Mucosa of gallbladder (tissue), 1 donor: ENCODE measurements around the gene HAVCR1. TPM values are rescaled to one million over a fixed set of nuclear protein-coding genes. Genes with fewer than 3 reads are reported as not detected.
"Not testable (repeated sequence)": the region's sequence is repeated elsewhere in the genome, so short reads cannot be mapped to it uniquely, and the experiment has no call there.

ENCODE experiments used
- DNase-seq: peaks from one replicate; pipeline ENCODE4 v3.0.0-alpha.2; 2020; ENCODE audit warnings: low spot score
- total RNA-seq: library from RNA; stranded (reverse); gene quantifications from one replicate; pipeline ENCODE4 v1.2.1, GENCODE V29; 2021
- donor health status: DM: no; HTN: no; CAD: no.

HAVCR1 gene
- total RNA-seq, 1 donor from 2014 or later: 0.26 TPM

DNA sequence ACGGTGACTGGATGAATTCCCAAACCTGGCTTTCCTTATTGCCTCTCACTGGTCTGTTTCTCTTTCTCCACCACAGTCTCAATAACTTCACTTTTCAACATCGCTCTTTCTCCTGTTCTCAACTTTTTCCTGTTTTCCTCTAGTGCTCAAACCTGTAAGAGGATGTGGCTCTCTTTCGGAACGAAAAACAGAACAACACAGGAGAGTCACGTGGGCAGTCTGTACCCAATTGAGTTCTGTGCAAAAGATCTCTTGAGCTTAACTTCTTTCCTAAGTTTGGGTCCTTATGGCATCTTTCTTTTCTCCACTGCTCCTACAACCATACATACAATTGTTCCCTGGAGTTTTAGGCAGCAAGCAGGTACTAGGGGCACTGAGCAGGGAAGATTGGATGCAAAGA, 8.9 kb downstream of the HAVCR1 start:
- no peak for DNase-seq

DNA sequence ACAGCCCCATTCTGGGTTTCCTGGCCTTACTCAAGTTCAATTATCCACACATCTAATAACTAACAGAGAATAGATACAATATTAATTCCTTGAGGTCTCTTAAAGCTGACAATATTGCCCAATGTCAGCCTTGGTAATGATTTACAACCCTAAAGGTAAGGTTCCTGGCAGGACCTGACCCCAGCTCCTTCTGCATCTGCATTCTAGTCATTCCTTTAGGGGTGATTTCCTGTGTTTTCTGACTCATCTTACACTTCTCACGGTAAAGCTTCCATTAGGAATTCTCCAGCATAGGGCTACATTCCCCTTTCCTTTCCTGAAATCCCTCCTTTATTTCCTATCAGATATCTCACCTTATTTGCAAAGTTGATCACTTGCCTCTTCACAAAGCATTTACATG, 9.3 kb downstream of the HAVCR1 start:
- DNase-seq: peak; percentile 17

DNA sequence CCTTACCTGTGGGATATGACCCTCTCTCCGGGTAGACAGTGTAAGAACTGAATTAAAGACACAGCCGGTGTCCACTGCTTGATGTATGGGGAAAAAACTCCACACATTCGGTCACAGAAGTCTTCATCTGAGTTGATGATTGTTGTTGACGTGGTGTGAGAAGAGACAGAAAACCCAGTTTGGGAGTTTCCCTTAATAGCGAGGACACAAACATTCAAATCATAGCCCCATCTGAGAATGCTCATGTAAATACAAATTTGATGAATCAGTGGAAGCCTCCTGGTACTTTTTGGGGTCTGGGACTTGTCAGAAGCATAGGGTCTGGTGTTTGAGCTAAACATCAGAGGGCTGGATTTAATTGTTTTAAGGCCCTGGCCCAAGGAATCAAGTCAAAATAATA, 11.0 kb downstream of the HAVCR1 start:
- DNase-seq: no peak

DNA sequence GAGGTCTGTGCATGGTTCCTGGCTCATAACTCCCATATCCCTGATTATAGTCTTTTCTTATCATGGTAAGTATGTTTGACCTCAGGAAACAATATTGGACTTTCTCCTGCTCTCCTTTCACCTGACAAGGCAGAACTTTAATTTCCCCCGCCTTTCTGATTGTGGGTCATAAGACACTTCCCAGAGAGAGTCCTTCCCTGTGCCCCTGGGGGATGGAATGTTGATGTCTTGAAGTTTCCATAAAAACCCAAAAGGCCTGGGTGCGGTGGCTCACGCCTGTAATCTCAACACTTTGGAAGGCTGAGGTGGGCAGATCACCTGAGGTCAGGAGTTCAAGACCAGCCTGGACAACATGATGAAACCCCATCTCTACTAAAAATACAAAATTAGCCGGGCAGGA, 11.9 kb downstream of the HAVCR1 start:
- DNase-seq: not testable (repeated sequence)

DNA sequence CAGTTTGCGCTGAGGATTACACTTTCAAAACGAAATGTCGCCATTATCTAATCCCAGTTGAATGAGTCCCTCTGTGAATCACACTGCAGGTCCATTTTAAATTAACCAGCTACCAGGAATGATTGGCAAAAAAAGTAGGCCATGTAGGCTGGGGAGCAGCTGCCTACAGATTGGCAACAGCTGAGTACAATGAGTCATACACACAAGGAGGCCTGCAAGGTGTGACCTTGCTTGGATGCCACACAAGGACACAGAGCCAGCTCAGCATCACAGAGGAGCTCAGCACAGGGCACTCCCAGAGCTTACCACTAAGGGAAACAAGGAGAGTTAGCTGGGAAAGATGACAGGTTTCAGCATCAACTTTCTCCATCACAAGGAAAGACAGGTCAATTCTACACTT, 12.9 kb downstream of the HAVCR1 start:
- peak; percentile 88 for DNase-seq

DNA sequence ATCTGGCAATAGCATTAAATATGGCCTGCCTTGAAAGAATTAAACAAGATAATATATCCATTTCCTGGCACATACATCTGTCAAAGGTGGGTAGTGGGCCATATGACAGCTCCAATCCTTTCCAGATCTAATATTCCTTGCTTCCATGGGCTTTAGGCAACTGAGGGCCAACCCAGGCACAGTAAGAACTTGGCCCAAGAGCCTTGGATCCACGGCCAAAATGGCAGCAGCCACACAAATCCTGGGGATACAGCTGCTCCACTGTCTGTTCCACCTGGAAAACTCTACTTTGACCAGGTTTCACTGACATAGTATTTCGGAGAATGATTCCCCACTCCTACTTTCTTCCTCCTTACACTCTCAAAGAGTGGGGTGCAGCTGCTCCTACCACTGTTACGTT, 13.3 kb downstream of the HAVCR1 start:
- DNase-seq: no peak

DNA sequence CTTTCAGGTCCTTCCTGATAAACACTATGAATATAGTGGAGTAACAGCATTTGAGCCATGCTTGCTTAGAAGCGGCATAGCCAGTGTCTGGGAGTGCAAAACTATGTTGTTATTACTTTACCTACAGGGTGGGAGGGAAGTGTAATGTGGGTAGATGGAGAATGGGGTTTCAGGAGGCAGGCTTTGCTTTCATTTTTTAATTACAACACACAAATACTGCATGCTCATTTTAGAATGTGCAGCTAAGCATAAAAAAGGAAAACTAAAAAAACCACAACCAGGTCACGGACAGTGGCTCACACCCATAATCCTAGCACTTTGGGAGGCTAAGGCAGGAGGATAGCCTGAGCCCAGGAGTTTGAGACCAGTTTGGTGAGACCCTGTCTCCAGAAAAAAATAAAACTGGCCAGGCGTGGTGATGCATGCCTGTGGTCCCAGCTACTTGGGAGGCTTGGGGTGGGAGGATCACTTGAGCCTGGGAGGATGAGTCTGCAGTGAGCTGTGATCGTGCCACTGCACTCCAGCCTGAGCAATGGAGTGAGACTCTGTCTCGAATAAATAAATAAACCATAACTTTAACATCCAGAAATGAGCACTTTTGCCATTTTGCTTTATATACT, 20.2 kb downstream of the HAVCR1 start:
- DNase-seq: no peak

DNA sequence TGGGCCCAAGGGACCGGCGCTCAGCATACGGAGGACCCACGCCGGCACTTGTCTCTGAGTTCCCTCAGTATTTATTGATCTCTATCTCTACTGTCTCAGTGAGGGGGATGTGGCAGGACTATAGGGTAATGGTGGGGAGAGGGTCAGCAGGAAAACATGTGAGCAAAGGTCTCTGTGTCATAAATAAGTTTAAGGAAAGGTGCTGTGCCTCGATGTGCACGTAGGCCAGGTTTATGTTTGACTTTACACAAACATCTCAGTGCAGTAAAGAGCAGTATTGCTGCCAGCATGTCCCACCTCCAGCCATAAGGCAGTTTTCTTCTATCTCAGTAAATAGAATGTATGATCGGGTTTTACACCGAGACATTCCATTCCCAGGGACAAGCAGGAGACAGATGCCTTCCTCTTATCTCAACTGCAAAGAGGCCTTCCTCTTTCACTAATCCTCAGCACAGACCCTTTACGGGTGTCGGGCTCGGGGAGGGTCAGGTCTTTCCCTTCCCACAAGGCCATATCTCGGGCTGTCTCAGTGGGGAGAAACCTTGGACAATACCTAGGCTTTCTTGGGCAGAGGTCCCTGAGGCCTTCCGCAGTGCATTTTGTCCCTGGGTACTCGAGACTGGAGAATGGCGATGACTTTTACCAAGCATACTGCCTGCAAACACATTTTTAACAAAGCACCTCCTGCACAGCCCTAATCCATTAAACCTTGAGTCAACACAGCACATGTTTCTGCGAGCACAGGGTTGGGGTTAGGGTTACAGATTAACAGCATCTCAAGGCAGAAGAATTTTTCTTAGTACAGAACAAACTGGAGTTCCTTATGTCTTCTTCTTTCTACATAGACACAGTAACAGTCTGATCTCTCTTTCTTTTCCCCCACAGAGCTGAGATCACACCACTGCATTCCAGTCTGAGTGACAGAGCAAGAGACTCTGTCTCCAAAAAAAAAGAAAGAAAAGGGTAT, 24.5 kb downstream of the HAVCR1 start:
- DNase-seq: peak; percentile 21

DNA sequence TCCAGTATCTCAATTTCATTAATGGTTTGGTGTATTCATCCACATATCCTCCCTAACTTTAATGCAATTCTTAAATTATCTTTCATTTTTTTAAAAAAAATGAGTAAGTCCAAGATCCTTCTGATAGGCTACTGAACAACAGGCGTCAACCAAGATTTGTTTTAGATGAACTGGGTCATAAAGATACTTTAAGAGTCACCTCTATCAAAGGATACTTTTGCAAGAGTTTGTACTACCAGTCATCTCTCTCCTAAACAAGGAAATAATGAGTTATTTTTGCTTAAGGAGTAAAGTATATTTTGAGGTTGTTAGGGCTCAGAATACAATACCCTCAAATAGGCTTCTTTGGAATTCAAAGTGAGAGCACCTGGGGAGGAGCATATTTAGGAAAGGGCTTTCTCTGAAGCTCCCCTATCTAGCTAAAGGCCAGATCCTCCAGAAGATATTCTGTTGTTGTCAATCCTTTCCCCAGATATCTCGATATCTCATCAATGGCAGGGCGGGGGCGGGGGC, 25.8 kb downstream of the HAVCR1 start:
- DNase-seq: no peak

DNA sequence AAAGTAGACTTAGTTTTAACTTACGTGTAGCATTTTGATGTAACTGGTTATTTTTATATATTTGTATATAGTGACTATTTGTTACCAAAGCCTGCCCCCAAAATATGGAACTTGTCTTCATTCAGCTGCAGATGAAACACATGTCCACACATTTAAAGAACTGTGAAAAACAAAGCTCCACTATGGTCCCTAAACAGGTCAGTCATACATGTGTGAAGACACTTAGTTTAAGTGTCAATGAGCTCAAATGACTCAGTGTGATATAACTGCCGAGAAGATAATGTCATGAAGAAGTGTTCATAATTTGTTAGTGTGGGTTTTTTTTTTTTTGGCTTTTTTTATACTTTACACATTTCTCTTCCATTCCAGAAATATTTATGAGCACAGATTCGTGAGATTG, 28.2 kb downstream of the HAVCR1 start:
- DNase-seq: no peak

DNA sequence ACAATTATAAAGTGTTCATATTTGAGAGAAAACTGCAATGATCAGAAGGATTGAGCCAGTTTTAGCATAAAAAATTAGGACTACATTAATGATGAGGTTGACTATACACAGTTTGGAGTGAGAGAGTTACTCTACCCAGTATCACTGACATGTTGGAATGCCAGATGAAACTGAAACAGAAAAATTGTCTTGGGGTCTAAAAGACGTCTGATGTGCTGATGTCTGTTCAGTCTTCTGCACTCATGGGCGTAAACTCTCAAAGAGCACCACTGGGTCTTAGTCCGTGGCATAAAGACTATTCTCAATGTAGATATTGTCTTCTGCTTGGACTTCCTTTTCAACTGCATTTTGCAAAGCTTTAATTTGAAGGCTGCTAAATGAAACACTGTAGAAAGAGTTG, 29.5 kb downstream of the HAVCR1 start:
- DNase-seq: no peak

DNA sequence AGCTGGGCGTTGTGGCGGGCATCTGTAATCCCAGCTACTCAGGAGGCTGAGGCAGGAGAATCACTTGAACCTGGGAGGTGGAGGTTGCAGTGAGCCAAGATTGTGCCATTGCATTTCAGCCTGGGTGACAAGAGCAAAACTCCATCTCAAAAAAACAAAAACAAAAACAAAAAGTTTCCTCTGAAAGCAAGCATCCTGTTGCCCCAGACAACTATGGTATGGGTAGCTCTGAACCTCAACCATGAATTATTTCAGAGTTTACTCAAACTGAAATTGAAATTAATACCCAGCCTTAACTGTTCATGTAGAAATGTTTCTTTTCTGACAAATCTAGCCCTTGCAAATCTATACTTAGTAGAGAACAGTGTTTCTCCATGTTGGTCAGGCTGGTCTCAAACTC, 31.3 kb downstream of the HAVCR1 start:
- not testable (repeated sequence) for DNase-seq

DNA sequence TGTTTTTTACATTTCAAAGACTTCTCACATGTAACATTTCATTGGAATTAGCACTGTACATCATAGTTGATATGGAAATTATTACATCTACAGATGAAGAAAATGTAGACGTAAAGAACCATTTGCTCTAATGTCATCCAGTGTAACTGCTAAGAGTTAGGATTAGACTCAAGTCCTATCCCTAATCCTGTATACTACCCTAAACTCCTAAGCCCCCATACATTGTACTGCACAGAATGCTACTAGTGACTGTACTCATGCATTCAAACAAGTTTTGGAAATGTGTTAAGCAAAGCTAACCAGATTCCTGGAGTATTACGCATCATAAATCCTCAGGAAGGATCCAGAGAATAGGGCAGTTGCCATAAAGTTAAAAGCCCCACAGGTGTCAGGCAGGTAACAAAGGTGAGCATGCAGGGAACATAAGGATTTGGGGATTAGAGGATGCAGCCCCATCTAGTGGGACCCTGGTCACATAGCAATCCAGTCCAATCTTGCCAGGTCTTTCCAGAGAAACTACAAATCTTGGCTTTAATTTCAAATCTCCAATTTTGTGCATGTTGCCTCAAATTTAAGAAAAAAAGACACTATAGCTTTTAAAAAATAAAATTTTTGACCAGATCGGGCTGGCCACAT, 32.0 kb downstream of the HAVCR1 start:
- DNase-seq: no peak

DNA sequence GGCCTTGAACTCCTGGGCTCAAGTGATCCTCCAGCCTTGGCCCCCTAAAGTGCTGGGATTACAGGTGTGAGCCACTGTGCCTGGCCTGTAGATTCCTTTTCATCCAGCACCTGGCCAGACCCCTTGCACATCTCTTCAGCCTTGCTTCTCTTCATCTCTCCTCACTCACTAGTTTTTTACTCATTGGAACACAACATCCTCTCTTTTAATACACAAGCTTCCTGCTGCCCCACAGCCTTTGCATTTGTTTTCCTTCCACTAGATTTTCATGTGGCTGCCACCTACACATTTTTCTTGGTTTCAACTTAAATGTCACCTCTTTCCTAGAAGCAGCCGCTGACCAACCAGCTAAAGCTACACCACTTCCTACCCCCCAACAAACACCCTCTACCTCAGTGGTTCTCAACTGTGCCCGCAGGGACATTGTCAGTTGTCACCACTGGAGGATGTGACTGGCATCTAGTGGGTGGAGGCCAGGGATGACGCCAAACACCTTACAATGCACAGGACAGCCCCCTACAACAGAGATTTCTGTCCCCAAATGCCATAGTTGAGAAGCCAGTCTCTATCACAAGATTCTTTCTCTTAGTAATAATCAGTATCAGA, 33.7 kb downstream of the HAVCR1 start:
- peak; percentile 18 for DNase-seq

DNA sequence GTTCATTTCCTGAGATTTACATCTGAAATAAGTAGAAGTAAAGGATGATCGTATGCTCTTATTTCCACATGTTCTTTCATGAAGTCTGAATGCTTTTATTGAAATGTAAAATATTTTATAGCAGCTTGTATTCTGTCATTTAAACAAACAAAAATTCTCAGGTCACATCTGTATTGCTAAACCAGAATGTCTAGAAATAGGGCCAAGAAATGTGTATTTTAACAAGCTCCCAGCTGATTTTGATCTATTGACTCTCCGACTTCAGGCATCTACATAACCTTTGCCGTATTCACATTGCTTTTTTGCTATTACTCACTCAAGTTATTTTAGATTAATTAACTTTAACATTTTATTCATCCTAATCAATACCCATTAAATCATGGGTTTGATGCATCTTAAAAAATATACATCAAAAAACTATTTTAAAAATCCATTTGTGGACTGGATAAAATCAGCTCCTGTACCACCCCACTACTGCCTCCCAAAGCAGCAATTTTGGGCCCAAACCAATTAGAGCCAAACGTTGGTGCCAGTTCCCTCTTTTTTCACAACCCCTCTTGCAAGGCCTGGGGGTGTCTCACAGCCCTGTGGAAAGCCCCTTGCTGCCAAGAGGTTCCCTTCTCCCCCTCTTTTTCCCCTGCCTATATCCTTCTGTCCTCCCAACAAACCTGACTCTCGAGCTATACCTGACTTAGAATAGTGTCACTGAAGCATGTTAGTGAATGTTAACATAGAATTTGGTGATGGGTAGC, 34.5 kb downstream of the HAVCR1 start:
- no peak for DNase-seq

DNA sequence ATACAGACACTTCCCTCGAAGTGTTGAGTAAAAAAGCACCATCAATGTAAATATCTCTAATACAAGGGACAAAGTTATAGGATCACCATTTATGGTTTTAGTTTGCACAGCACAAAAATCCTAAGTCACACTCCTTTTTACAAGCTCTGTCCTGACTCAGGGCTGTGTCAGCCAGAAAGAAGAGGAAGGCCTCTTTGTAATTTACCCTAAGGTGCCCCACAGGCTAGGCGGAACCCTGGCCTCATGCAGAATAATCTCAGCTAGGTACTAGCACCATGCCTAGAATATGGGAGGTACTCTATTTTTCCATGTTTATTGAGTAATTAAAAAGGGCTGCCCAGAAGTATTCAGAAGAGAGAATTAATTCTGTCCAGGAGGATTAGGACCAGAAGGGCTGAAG, 36.9 kb downstream of the HAVCR1 start:
- DNase-seq: no peak

DNA sequence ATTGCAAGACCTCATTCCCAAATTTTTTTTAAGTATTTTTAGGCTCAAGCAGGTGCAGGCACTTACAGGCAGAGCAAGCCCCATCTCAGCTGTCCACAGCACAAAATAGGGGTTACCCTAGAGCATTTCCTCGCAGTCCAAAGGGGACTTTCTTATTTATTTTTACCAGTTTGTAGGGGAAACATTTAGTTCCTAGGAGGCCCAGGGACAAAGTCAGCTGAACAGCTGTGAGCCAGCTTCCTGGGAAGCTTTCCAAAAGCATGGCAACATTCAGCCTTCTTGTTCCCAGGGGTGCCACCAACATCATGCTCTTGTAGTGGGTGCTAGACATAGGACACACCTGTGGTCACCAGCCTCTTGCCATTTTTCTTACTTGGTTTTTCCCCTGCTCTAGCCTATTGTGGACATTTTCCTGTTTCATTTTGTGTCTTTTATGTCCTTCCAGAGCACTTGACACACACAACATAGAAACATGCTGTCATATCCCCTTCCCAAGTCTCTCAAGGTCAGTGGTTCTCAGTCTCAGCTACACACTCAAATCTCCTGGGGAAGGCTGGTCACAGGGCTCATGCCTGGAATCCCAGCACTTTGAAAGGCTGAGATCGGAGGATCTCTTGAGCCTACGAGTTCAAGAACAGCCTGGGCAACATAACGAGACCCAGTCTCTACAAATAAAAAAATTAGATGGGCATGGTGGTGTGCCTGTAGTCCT, 38.2 kb downstream of the HAVCR1 start:
- no peak for DNase-seq

DNA sequence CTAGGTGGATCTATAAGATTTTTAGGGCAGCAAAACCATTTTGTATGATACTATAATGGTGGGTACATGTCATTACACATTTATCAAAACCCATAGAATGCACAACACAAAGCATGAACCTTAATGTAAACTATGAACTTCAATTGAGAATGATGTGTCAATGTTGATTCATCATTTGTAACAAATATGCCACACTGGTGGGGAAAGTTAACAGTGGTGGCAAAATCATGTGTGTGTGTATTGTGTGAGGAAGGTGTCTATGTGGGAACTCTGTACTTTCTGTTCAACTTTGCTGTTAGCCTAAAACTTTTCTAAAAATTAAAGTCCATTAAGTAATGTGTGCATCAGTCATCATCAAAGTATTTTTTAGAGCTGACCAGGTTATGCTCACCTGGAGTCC, 38.9 kb downstream of the HAVCR1 start:
- DNase-seq: no peak

DNA sequence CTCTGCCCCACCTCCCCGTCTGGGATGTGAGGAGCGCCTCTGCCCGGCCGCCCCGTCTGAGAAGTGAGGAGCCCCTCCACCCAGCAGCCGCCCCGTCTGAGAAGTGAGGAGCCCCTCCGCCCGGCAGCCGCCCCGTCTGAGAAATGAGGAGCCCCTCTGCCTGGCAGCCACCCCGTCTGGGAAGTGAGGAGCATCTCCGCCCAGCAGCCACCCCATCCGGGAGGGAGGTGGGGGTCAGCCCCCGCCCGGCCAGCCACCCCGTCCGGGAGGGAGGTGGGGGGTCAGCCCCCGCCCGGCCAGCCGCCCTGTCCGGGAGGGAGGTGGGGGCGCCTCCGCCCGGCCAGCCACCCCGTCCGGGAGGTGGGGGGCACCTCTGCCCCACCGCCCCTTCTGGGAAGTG, 44.8 kb downstream of the HAVCR1 start:
- DNase-seq: not testable (repeated sequence)

DNA sequence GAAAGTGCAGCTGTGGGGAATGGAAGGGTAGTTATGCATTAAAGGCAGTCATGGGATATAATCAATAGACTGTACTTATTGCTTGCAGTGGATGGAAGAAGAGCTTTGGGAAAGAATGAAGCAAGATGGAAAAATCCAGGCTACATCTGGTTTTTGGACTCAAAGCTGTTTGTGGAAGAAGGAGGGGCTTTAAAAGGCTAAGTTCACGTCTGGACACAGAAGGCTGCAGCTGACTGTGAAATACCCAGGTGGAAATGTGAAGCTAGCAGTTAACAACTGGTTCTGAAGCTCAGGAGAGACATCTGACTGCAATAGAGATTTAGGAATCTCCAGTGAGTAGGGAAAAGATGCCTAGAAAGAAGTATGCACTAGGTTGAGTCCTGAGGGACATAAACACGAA, 52.7 kb downstream of the HAVCR1 start:
- no peak for DNase-seq
